Pancreas (tissue), 10 donors: ENCODE data around the gene GRID1. TPM values are rescaled to one million over a fixed set of nuclear protein-coding genes. Genes with fewer than 3 reads are reported as not detected.

Experiments used
- ATAC-seq, 4 donors: fragments of 200-7000 bp; cut with Tn5 transposase; one replicate each; pipeline versions ENCODE4 v1.8.0 to v1.9.1; 2020; ENCODE audit warnings: mild to moderate bottlenecking in 4 of 4, moderate library complexity in 4 of 4
- DNase-seq, 6 donors: peaks; one replicate each; pipeline ENCODE4 v3.0.0-alpha.2; 2020
- FAIRE-seq: peaks from 2 replicates; lab custom pipeline; 2012; peaks lifted over from hg19 to GRCh38; lab: Jason Lieb, UNC
- H3K27ac ChIP-seq, 4 donors: fragments of 200-600 bp; sonication (generic); 1 replicate in 3 of 4; 2 replicates in 1 of 4; pipeline versions ENCODE4 v1.5.0 to v1.8.0; 2020
- H3K27me3 ChIP-seq, 4 donors: fragments of 200-600 bp; one replicate each; pipeline ENCODE4 v1.8.0; 2021
- H3K36me3 ChIP-seq, 3 donors: fragments of 200-600 bp; sonication (generic) in 1 of 3; one replicate each; pipeline versions ENCODE4 v1.5.0 to v1.8.0; 2020 to 2021
- H3K4me1 ChIP-seq, 3 donors: fragments of 200-600 bp; one replicate each; pipeline ENCODE4 v1.8.0; 2021
- H3K4me3 ChIP-seq, 4 donors: fragments of 200-600 bp; sonication (generic) in 2 of 4; one replicate each; pipeline versions ENCODE4 v1.5.0 to v1.8.0; 2020 to 2021
- H3K9me3 ChIP-seq, 4 donors: fragments of 200-600 bp; one replicate each; pipeline ENCODE4 v1.8.0; 2021
- WGBS, 2 donors: extraction: QIAGEN DNeasy Blood & Tissue Kit; methylation state at CpG; one replicate each; pipeline ENCODE4 v1.1.7; 2013; 5-methylcytosine and 5-hydroxymethylcytosine counted together
- intact Hi-C, 3 donors: fragments of 100-400 bp; cut with DNase I; formaldehyde crosslinking; loops; one replicate each; pipeline versions ENCODE4 v1.11.1 to v1.14.2; 2022
- polyA plus RNA-seq, 2 donors: library from polyadenylated mRNA; stranded (reverse); fragments of 200-250 nt; gene quantifications; one replicate each; pipeline ENCODE4 v1.2.3, GENCODE V29; 2013
- total RNA-seq, 6 donors: library from RNA; stranded (reverse); fragmentation: NEBNext Ultra II Directional in 4 of 6; extraction: Animal tissue kit (Norgen Biotek cat#: 25700) in 4 of 6; gene quantifications; one replicate each; pipeline versions ENCODE4 v1.2.1 to v1.2.4, GENCODE V29; 2021 to 2023
- TF ChIP-seq, protein P1 (sequence below), 4 donors: fragments of 200-600 bp; sonication (generic) in 3 of 4; IDR thresholded peaks; one replicate each; pipeline versions ENCODE4 v1.5.0 to v1.8.0; 2021; ENCODE audit warnings: antibody characterized with exemption in 4 of 4
- donor health status: healthy with polysubstance abuse.
- donor health status: DM: no; HTN: no; CAD: no; lungs with moderate emphysema.
- donor health status: DM: no; HTN: no; CAD: no.
- donor health status: control.
- donor health status: control.
- donor health status: Bipolar disorder and iron deficiency.
- donor health status: DM: yes; HTN: yes; CAD: no.
- donor health status: DM: no; HTN: no; CAD: no.
- donor health status: DM: no; HTN: no; CAD: no.
- donor health status: DM: yes; HTN: yes; CAD: no.

The GRID1 gene
- total and polyA plus RNA-seq, 8 donors = 0.05 to 1.5 (median 0.91) TPM

- no peaks in the 10 kb centered on the region for H3K4me1 ChIP-seq
- no peaks in the 10 kb centered on the region for H3K36me3 ChIP-seq
- no peaks in the 10 kb centered on the region for H3K9me3 ChIP-seq
- ATAC-seq (no peak), FAIRE-seq (no peak), DNase-seq (no peak)
- 87 to 90% methylated on average over 6 of the region's 6 CpGs for WGBS, 2 donors
- intact Hi-C loops = no loop called here
- TF ChIP-seq, protein P1, sequence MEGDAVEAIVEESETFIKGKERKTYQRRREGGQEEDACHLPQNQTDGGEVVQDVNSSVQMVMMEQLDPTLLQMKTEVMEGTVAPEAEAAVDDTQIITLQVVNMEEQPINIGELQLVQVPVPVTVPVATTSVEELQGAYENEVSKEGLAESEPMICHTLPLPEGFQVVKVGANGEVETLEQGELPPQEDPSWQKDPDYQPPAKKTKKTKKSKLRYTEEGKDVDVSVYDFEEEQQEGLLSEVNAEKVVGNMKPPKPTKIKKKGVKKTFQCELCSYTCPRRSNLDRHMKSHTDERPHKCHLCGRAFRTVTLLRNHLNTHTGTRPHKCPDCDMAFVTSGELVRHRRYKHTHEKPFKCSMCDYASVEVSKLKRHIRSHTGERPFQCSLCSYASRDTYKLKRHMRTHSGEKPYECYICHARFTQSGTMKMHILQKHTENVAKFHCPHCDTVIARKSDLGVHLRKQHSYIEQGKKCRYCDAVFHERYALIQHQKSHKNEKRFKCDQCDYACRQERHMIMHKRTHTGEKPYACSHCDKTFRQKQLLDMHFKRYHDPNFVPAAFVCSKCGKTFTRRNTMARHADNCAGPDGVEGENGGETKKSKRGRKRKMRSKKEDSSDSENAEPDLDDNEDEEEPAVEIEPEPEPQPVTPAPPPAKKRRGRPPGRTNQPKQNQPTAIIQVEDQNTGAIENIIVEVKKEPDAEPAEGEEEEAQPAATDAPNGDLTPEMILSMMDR (IDR thresholded peaks at IDR 0.05) = no peak
- H3K27ac ChIP-seq = no peak overlapping the region
- no peaks in the 10 kb centered on the region for H3K27me3 ChIP-seq
- H3K4me3 ChIP-seq = no peak overlapping the region
Measured at GRCh38 chr10:86107131-86107530, 259.5 kb downstream of the GRID1 start.

DNA sequence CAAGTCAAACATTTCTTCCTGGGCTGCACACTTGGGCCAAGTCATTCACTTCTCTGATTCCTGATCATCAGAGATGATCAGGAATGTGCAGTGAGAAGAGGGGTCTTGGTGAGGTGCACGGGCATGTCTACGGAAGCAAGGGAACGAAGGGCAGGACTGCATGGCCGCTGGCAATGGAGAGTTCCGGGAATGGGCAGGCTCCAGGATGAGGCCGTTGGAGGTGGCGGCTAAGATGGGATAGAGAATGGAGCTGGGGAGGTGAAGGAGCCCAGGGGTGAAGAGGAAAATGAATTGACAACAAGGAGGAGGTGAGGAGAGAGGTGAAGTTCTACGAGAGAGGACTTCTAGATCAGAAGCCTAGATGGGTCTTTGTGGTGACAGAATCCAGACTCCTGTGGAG, 260.0 kb downstream of the GRID1 start:
- WGBS, 2 donors = 88 to 92% methylated on average over 8 of the region's 8 CpGs
- FAIRE-seq = no peak
- no peak overlapping the region for H3K4me3 ChIP-seq

DNA sequence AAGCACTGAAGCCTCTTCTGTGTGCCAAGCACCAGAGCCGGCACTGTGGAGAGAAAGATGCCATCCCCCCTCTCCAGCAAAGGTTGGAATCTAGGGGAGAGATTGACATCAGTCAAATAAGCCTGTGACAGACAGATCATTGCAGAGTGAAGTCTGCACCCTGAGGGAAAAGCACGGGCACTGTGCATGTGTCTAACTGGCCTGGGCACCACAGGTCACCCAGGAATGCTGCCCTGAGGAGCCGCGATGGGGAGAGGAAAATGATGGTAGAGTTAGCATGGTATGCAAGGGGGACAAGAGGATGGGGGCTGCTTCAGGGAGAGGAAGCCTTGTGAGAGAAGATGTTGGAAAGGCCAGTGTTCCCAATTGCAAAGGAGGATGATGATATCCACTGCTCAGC, 261.0 kb downstream of the GRID1 start:
- Histone ChIP-seq H3K27me3 (no peaks in the 10 kb centered on the region), H3K36me3 (no peaks in the 10 kb centered on the region), H3K27ac (no peak overlapping the region), H3K4me3 (no peak overlapping the region), H3K4me1 (no peaks in the 10 kb centered on the region), H3K9me3 (no peaks in the 10 kb centered on the region)
- TF ChIP-seq, protein P1 (IDR thresholded peaks at IDR 0.05) = no peak
- intact Hi-C loops = no loop called here
- no peak for DNase-seq
- ATAC-seq = no peak
- WGBS, 2 donors = 74 to 75% methylated on average over 4 of the region's 4 CpGs
- FAIRE-seq = no peak

More for the DNA sequence above, 260.0 kb downstream of the GRID1 start:
- Histone ChIP-seq H3K27ac (no peak overlapping the region), H3K36me3 (no peaks in the 10 kb centered on the region), H3K27me3 (no peaks in the 10 kb centered on the region), H3K9me3 (no peaks in the 10 kb centered on the region), H3K4me1 (no peaks in the 10 kb centered on the region)
- DNase-seq (no peak), ATAC-seq (no peak)
- intact Hi-C loops = no loop called here
- TF ChIP-seq, protein P1 (IDR thresholded peaks at IDR 0.05) = no peak

DNA sequence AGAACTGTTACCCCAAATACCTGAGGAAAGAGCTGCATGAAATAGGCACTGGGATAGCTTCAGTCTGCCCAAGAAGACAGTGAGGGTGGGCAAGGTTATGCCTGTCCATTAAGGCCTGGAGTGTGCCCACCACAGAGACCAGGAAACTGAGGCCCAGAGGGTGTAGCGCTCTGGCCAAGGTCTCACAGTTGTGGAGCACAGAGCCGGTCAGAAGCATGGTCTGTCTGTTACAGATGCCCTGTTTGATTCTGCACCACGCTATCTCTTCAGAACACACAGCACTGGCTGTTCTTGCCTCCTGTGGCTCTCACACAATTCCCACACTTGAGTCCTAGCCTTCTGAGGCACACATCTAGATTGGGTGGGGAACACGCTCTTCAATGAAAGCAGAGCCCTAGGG, 261.4 kb downstream of the GRID1 start:
- Histone ChIP-seq H3K4me1 (no peaks in the 10 kb centered on the region), H3K27ac (no peak overlapping the region), H3K36me3 (no peaks in the 10 kb centered on the region), H3K27me3 (no peaks in the 10 kb centered on the region), H3K9me3 (no peaks in the 10 kb centered on the region), H3K4me3 (no peak overlapping the region)
- FAIRE-seq (no peak), DNase-seq (no peak), ATAC-seq (no peak)
- intact Hi-C loops = no loop called here
- TF ChIP-seq, protein P1 (IDR thresholded peaks at IDR 0.05) = no peak
- 73 to 86% methylated on average over 4 of the region's 4 CpGs for WGBS, 2 donors

DNA sequence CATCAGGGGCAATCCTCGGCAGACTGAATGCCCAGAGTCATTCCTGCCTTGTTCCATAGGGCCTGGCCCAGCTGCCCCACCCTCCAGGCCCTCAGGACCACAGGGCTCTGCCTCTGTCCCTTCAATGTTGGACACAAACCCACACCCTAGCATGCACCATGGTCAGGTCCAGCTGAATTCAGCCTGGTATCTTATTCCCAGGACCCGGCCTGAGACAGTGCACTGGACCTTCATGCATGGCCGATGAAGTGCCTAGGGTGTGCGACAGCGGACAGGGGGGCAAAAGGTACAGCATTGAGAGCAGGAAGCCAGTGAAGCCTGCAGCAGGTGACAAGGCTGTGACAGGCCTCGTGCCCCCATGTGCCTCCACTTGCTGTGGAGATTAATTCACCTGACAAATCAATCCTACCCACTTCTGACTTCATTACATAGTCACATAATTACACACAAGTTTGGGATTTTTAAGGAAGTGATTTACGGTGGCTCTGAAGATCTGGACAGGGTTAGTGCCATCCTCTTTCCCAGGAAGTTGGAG, 261.9 kb downstream of the GRID1 start:
- H3K4me1 ChIP-seq = no peaks in the 10 kb centered on the region
- intact Hi-C loops = no loop called here
- FAIRE-seq = no peak
- no peaks in the 10 kb centered on the region for H3K27me3 ChIP-seq
- ATAC-seq = no peak
- no peaks in the 10 kb centered on the region for H3K36me3 ChIP-seq
- no peaks in the 10 kb centered on the region for H3K9me3 ChIP-seq
- no peak for DNase-seq
- TF ChIP-seq, protein P1 (IDR thresholded peaks at IDR 0.05) = no peak
- 81 to 82% methylated on average over 7 of the region's 7 CpGs for WGBS, 2 donors
- no peak overlapping the region for H3K4me3 ChIP-seq
- no peak overlapping the region for H3K27ac ChIP-seq
